Activated CD4-positive, alpha-beta T cell treated with anti-CD3 and anti-CD28 coated beads, Interleukin-2, amount 50 U/mL, for 48 hours (primary cell): ENCODE results near the gene MEIOSIN.

Experiments
- DNase-seq, 2 experiments: peaks; one replicate each; pipeline ENCODE4 v3.0.0-alpha.2; 2020

The MEIOSIN gene

DNA sequence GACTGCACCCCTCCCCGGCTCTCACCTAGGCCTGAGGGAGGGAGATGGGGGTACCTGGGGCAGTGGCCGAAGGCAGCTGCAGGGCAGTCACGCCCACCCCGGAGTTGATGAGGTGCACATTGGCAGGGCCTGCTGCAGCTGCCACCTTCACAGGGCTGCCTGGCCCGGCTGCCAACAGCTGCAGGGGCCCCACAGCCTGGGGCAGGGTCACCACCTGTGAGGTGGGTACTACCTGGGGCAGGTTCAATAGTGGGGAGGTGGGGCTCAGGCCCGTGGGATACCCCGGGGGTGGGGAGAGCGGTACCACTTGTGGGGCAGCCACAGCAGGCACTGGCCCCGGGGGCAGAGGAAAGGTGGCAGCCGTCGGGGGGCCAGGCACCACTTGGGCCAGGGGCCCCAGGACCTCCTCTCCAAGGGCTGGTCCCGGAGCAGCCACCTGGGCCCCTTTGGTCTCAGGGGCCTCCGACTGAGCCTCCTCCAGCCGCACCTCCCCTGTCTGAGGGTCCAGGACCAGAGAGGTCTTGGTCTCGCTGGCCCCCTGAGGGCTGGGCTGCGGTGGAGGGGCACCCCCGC is 33.1 kb downstream of the MEIOSIN start:
- no peak for DNase-seq

- no peak for DNase-seq
Observed at GRCh38 chr19:45766869-45767346, 33.7 kb downstream of the MEIOSIN start.

DNA sequence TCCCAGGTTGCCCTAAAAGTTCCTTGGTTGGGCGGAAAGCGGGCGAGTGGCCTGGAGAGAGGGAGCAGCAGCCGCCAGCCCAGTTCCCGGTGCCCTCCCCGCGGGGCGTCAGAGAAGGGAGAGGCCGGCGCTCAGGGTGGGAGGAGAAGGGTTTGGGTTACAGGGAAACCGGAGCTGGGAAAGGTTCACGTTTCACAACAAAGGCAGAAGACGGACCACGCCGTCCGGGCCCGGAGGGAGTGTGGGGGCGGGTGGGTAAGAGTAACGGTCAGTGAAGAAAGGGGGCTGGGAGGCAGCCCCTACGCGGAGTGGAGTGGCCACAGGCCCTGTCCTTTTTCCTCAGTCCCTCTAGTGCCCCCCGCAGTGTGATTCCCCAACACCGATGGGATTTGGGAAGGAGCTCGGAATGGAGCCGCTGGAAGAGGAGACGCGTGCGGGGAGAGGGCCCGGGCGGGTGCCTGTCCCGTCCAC is 34.2 kb downstream of the MEIOSIN start:
- DNase-seq = no peak

- peak; percentile 26 to 40 for DNase-seq
Observed at GRCh38 chr19:45767881-45768654, 34.8 kb downstream of the MEIOSIN start.

GRCh38 chr19:45768655-45768983 is 35.4 kb downstream of the MEIOSIN start:
- peak; percentile 44 to 56 for DNase-seq

DNA sequence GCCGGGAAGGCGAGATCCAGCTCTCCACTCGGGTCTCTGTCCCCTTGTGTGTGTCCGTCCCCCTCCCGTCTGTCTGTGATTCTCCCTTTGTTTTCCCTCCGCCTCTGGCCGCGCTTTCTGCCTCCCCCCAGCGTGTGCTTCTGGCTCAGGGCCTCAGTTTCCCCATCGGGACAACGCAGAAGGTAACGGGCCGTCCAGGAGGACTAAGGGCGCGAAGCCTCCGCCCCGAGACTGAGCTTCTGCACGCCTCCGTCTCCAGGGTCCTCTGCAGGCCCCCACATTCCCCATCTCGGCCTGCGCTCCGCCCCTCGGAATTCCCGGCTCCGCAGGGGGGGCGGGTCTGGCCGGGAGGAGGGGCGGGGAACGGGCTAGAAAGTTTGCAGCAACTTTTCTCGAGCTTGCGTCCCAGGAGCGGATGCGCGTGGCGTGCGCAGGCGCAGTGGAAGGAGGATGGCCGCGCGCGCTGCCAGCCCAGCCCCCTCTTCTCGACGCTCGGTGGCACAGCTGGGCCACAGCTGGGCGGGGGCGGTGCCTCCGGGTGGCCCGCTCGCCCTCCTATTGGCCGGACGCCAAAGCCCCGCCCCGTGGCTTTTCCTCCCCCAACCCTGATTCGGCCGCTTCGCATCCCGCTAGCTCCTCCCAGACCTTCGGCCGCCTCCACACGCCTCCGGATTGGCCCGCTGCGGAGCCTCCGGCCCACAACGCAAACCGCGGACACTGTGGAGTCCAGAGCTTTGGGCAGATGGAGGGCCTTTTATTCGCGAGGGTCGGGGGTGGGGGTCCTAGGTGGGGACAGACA is 35.9 kb downstream of the MEIOSIN start, which contains the start of gene SIX5:
Gene SIX5, minus strand, starts transcription at position 269 of the 799 bp plus-strand sequence. CDS start 408 bp downstream, outside the sequence.
- DNase-seq = peak; percentile 98

DNA sequence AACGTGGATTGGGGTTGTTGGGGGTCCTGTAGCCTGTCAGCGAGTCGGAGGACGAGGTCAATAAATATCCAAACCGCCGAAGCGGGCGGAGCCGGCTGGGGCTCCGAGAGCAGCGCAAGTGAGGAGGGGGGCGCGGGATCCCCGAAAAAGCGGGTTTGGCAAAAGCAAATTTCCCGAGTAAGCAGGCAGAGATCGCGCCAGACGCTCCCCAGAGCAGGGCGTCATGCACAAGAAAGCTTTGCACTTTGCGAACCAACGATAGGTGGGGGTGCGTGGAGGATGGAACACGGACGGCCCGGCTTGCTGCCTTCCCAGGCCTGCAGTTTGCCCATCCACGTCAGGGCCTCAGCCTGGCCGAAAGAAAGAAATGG is 36.6 kb downstream of the MEIOSIN start:
- DNase-seq = peak; percentile 55 to 59

DNA sequence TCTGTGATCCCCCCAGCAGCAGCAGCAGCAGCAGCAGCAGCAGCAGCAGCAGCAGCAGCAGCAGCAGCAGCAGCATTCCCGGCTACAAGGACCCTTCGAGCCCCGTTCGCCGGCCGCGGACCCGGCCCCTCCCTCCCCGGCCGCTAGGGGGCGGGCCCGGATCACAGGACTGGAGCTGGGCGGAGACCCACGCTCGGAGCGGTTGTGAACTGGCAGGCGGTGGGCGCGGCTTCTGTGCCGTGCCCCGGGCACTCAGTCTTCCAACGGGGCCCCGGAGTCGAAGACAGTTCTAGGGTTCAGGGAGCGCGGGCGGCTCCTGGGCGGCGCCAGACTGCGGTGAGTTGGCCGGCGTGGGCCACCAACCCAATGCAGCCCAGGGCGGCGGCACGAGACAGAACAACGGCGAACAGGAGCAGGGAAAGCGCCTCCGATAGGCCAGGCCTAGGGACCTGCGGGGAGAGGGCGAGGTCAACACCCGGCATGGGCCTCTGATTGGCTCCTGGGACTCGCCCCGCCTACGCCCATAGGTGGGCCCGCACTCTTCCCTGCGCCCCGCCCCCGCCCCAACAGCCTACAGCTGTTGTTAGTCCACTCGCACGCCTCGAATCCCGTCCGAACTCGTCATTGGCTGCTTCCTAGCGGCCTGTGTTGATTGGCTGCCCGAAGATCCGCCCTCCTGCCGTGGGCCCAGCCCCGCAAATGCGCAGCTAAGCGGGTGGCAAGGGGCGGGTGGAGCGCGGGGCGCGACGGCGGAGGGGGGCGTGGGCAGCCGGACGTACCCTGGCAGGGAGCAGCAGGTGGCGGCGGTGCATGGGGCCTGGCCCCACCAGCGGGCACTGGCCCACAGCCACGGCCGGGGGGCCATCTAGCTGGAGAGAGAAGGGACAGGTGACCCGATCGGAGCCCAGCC is 37.2 kb downstream of the MEIOSIN start:
- peak; percentile 90 to 91 for DNase-seq

- no peak for DNase-seq
Observed at GRCh38 chr19:45771311-45771933, 38.2 kb downstream of the MEIOSIN start.

DNA sequence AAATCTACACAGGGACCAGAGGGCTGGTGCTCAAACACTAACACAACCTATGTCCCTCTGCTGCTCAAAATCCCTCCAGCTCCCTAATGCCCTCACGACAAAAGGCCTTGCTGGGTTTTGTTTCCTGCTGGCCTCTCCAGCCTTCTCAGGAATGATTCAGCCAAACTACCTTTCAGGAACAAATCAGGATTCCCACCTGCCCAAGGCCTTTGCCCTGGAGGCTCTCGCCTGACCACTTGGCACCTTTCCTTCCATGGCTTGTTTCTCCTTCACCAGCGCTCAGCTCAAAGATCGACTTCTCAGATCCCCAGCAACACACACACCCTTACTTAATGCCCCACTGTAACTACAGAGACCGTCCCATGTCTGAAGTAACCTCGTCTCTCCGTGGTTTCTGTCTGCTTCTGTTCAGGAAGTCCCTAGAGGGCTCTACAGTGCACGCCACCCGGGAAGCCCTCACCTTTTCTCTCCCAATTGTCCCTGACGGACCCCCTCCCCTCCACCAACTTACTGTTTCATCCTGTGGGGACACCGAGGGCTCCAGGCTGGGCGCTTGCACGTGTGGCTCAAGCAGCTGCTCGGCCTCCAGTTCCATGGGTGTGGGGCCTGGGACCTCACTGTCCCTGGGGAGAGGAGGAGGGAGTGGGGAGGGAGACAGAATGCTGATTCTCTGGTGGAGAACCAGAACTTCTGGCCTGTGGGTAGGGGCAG is 39.0 kb downstream of the MEIOSIN start:
- DNase-seq = no peak

DNA sequence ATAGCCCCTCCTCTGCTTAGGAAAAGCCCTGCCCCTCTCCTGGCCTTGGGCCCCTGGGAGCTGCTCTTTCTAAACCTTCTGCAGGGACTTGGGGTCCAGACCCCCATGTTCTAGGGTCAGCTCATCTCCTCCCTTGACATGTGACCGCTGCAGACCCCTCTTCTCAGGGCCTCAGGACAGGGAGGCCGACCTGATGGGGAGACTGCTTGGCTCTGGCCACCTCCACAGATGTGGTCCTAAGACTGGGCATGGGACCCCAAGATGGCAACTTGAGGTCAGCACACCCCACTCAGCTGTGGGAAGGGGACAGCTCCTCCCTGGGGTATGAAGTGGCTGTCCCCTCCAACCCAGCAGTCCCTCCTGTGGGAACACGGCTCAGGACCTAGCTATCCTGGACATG is 39.7 kb downstream of the MEIOSIN start:
- DNase-seq = no peak

DNA sequence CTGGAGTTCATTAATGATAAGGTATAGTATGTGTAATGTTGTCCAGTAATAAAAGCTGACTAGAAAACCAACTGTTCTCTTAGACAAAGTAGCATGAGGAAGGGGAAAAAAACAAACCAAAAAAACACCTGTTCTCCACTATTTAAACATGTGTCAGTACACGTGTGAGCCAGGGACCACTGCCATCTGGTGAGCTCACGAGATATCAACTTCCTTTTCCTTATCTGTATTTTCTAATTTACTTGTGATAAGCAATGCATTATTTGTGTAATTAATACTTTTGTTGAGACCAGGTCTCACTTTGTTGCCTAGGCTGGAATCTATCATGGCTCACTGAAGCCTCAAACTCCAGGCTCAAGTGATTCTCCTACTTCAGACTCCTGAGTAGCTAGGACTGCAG is 40.1 kb downstream of the MEIOSIN start:
- no peak for DNase-seq

- no peak for DNase-seq
Observed at GRCh38 chr19:45774765-45775164, 41.5 kb downstream of the MEIOSIN start.

DNA sequence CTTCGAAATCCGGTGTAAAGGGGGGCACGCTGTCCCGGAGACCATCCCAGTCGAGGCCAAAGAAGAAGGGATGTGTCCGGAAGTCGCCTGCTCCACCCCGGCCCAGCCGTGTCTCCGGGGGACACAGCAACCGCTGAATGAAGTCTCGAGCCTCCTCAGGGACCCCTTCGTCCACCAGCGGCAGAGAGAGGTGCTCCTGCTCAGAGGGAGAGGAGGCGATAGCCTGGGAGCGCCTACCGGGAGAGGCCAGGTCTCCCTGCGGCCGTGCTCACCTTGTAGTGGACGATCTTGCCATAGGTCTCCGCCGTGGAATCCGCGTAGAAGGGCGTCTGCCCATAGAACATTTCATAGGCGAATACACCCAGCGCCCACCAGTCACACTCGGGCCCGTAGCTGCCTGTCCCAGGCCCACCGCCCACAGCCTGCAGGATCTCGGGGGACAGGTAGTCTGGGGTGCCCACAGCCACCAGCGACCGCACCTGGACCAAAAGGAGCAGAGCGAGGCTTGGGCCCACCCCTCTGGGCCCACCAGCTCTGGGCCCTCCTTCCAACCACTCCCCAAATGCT is 44.2 kb downstream of the MEIOSIN start:
- DNase-seq = no peak

DNA sequence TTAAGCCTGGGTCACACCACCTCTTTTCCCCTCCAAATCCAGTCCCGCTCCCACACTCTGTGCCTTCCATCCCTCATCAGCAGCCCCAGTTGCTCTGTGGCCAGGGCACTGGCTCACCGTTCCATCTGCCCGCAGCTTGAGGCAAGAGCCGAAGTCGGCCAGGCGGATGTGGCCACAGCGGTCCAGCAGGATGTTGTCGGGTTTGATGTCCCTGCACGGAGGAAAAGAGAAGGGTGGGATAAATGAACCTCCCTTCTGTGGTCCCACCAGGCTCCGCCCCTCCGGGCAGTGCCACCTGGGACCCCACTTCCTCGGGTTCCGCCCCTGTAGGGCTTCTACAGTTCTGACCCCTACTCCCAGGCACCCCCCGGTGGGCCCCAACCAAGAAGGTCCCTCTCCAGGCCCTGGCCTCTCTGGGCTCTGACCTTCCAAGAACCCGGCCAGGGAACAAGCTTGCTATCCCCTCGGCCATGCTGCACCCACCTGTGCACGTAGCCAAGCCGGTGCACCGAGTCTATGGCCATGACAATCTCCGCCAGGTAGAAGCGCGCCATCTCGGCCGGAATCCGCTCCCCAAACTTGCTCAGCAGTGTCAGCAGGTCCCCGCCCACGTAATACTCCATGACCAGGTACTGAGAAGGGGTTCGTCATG is 44.9 kb downstream of the MEIOSIN start:
- DNase-seq = no peak

- DNase-seq = peak; percentile 97 to 98
Observed at GRCh38 chr19:45779231-45780145, 46.2 kb downstream of the MEIOSIN start.

- no peak for DNase-seq
Observed at GRCh38 chr19:45780146-45780447, 46.9 kb downstream of the MEIOSIN start.

DNA sequence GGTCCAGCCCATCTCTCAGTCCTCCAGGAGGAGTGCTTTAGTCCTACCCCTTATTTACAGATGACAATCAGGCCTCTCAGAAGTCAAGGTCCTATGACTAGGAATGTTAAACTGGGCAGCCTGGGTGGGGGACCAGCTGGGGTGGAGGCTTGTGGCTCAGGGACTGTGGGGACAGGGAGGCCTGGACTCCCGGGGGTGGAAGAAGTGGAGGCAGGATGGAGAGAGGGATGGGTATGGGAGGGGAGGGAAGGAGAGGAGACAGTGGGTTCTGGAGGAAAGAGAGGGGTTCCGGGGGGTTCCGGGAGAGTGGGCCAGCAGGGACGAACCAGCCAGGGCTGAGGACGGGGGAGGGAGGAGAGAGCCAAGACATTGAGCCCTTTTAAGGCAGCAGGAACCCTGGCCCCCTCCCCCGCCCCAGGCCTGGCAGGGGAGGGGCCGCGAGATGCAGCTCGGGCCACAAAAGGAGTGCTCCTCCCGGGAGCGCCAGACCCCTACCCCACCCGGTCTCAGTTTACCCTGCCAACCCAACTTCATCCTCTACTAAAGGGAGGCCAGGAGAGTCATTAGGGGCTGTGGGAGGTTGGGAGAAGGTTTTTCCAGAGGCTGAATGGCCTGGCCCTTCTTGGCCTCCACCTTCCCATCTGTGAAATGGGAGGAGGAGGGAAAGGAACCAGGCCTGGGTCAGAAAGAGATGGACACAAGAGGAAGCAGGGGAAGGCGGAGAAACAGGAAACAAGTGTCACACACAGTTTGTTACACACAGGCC is 47.4 kb downstream of the MEIOSIN start:
- no peak for DNase-seq
